Upper lobe of left lung (tissue), 4 donors: ENCODE measurements around the gene PLXNA4.

Experiments
- EP300 ChIP-seq, 4 donors: sonication (generic); formaldehyde crosslinking; IDR thresholded peaks; one replicate each; pipeline ENCODE4 v1.5.1; 2017; ENCODE audit warnings: antibody characterized with exemption in 4 of 4, control low read depth in 2 of 4
- TF ChIP-seq, protein P1 (sequence below), 6 experiments: fragments of 450-650 bp in 4 of 6; fragments of 200-600 bp in 2 of 6; sonication (generic) in 2 of 6; IDR thresholded peaks; one replicate each; pipeline ENCODE4 v1.5.1; 2016 to 2019; ENCODE audit warnings: antibody characterized with exemption in 6 of 6

DNA sequence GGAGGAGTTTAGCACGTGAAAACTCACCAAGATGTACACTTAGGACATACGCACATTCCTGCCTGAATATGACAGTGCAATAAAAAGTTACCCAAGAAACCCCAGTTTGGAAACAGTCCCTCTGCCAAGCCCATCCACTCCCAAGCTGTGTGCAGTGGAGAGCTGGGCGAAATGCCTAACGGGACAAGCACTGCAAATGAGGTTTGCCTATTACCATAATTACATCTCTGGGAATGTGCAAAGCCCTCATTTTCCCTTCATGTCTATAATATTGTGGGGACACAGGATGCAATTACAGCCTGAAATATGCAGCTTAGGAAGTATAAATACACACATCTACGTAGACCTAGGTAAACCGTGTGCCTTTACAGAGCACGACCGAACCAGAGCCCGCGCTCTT, 117.5 kb downstream of the PLXNA4 start:
- TF ChIP-seq, protein P1, sequence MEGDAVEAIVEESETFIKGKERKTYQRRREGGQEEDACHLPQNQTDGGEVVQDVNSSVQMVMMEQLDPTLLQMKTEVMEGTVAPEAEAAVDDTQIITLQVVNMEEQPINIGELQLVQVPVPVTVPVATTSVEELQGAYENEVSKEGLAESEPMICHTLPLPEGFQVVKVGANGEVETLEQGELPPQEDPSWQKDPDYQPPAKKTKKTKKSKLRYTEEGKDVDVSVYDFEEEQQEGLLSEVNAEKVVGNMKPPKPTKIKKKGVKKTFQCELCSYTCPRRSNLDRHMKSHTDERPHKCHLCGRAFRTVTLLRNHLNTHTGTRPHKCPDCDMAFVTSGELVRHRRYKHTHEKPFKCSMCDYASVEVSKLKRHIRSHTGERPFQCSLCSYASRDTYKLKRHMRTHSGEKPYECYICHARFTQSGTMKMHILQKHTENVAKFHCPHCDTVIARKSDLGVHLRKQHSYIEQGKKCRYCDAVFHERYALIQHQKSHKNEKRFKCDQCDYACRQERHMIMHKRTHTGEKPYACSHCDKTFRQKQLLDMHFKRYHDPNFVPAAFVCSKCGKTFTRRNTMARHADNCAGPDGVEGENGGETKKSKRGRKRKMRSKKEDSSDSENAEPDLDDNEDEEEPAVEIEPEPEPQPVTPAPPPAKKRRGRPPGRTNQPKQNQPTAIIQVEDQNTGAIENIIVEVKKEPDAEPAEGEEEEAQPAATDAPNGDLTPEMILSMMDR (IDR thresholded peaks at IDR 0.05): no peak
- TF ChIP-seq EP300 (IDR thresholded peaks at IDR 0.05): no peak
